Liver (tissue), 9 donors: Measurements from ENCODE around the gene RBM20. TPM values are rescaled to one million over a fixed set of nuclear protein-coding genes. Genes with fewer than 3 reads are reported as not detected.

Experiments
- DNase-seq: peaks from one replicate; pipeline ENCODE4 v3.0.0-alpha.2; 2017; ENCODE audit warnings: low spot score
- H3K27ac ChIP-seq, 2 donors: one replicate each; pipeline ENCODE4 v1.7.0; 2013; ENCODE audit warnings: inconsistent platforms in 2 of 2, low read length in 2 of 2, control low read depth in 1 of 2, low read depth in 1 of 2, mild to moderate bottlenecking in 1 of 2
- H3K27me3 ChIP-seq, 4 donors: one replicate each; pipeline versions ENCODE4 v1.6.1 to v1.7.0; 2013; ENCODE audit warnings: low read length in 3 of 4, inconsistent platforms in 1 of 4, mild to moderate bottlenecking in 1 of 4, moderate library complexity in 1 of 4; ENCODE audit not compliant: control insufficient read depth in 4 of 4, insufficient read depth in 4 of 4
- H3K36me3 ChIP-seq, 4 donors: one replicate each; pipeline versions ENCODE4 v1.6.1 to v1.7.0; 2013; ENCODE audit warnings: low read length in 3 of 4, mild to moderate bottlenecking in 3 of 4, low read depth in 1 of 4, moderate library complexity in 1 of 4; ENCODE audit not compliant: control insufficient read depth in 4 of 4, insufficient read depth in 3 of 4
- H3K4me1 ChIP-seq, 4 donors: one replicate each; pipeline versions ENCODE4 v1.6.1 to v1.7.0; 2013; ENCODE audit warnings: low read length in 3 of 4, mild to moderate bottlenecking in 3 of 4, moderate library complexity in 1 of 4; ENCODE audit not compliant: control insufficient read depth in 4 of 4, insufficient read depth in 4 of 4
- H3K4me3 ChIP-seq, 3 donors: one replicate each; pipeline versions ENCODE4 v1.6.1 to v1.7.0; 2013; ENCODE audit warnings: low read length in 3 of 3, control low read depth in 1 of 3, low read depth in 1 of 3, mild to moderate bottlenecking in 1 of 3
- H3K9ac ChIP-seq, 2 donors: one replicate each; pipeline ENCODE4 v1.7.0; 2013; ENCODE audit warnings: low read length in 2 of 2, mild to moderate bottlenecking in 2 of 2, moderate library complexity in 2 of 2, control low read depth in 1 of 2, low read depth in 1 of 2
- H3K9me3 ChIP-seq, 4 donors: one replicate each; pipeline versions ENCODE4 v1.6.1 to v1.7.0; 2013; ENCODE audit warnings: low read length in 3 of 4; ENCODE audit not compliant: control insufficient read depth in 4 of 4
- EGR1 ChIP-seq, 2 donors: IDR thresholded peaks; 2 replicates each; pipeline ENCODE4 v1.6.1; 2016 to 2018; ENCODE audit warnings: antibody characterized with exemption in 2 of 2, low read depth in 2 of 2
- FOXA1 ChIP-seq: IDR thresholded peaks from 2 replicates; pipeline ENCODE4 v1.6.1; 2016; ENCODE audit warnings: antibody characterized with exemption
- FOXA2 ChIP-seq: IDR thresholded peaks from 2 replicates; pipeline ENCODE4 v1.6.1; 2016; ENCODE audit warnings: antibody characterized with exemption
- GABPA ChIP-seq, 2 donors: IDR thresholded peaks in 1 of 2; conservative IDR thresholded peaks in 1 of 2; 2 replicates each; pipeline ENCODE4 v1.6.1; 2016; ENCODE audit warnings: antibody characterized with exemption in 2 of 2, mild to moderate bottlenecking in 1 of 2, moderate library complexity in 1 of 2
- HNF4A ChIP-seq, 2 donors: conservative IDR thresholded peaks; 2 replicates each; pipeline ENCODE4 v1.6.1; 2016; ENCODE audit warnings: antibody characterized with exemption in 2 of 2, mild to moderate bottlenecking in 2 of 2
- HNF4G ChIP-seq: IDR thresholded peaks from 2 replicates; pipeline ENCODE4 v1.6.1; 2016; ENCODE audit warnings: antibody characterized with exemption
- JUND ChIP-seq, 2 donors: IDR thresholded peaks; 2 replicates each; pipeline ENCODE4 v1.6.1; 2016; ENCODE audit warnings: antibody characterized with exemption in 2 of 2
- MAX ChIP-seq: IDR thresholded peaks from 2 replicates; pipeline ENCODE4 v1.6.1; 2016; ENCODE audit warnings: antibody characterized with exemption
- NR2F2 ChIP-seq: IDR thresholded peaks from 2 replicates; pipeline ENCODE4 v1.6.1; 2016; ENCODE audit warnings: antibody characterized with exemption
- RAD21 ChIP-seq, 2 donors: IDR thresholded peaks; 2 replicates each; pipeline ENCODE4 v1.6.1; 2016; ENCODE audit warnings: antibody characterized with exemption in 2 of 2, mild to moderate bottlenecking in 2 of 2
- RXRA ChIP-seq, 2 donors: IDR thresholded peaks; 2 replicates each; pipeline ENCODE4 v1.6.1; 2017 to 2018; ENCODE audit warnings: antibody characterized with exemption in 2 of 2, mild to moderate bottlenecking in 1 of 2
- SP1 ChIP-seq: IDR thresholded peaks from 2 replicates; pipeline ENCODE4 v1.6.1; 2018; ENCODE audit warnings: antibody characterized with exemption, mild to moderate bottlenecking
- TAF1 ChIP-seq: conservative IDR thresholded peaks from 2 replicates; pipeline ENCODE4 v1.6.1; 2016; ENCODE audit warnings: antibody characterized with exemption, mild to moderate bottlenecking
- YY1 ChIP-seq: IDR thresholded peaks from 2 replicates; pipeline ENCODE4 v1.6.1; 2016; ENCODE audit warnings: antibody characterized with exemption, mild to moderate bottlenecking
- ZBTB33 ChIP-seq: IDR thresholded peaks from 2 replicates; pipeline ENCODE4 v1.6.1; 2016; ENCODE audit warnings: antibody characterized with exemption
- WGBS: extraction: QIAGEN DNeasy Blood & Tissue Kit; methylation state at CpG from one replicate; pipeline ENCODE4 v1.1.7; 2013; 5-methylcytosine and 5-hydroxymethylcytosine counted together
- polyA plus RNA-seq, 2 donors: library from polyadenylated mRNA; stranded (reverse) in 1 of 2; unstranded in 1 of 2; fragments of 200-250 nt in 1 of 2; fragments of >200 nt in 1 of 2; fragmentation: Nextera tagmentation in 1 of 2; extraction: Ambion mirVana in 1 of 2; gene quantifications; one replicate each; pipeline versions ENCODE4 v1.2.1 to v1.2.3, GENCODE V29; 2013 to 2015
- total RNA-seq, 2 donors: library from RNA; depleted of rRNA; stranded (reverse); fragments of >200 nt; gene quantifications; one replicate each; pipeline ENCODE4 v1.2.3, GENCODE V29; 2014
- TF ChIP-seq, protein P1 (sequence below): IDR thresholded peaks from 2 replicates; pipeline ENCODE4 v1.6.1; 2016; ENCODE audit warnings: antibody characterized with exemption, mild to moderate bottlenecking
- TF ChIP-seq, protein P2 (sequence below): IDR thresholded peaks from 2 replicates; pipeline ENCODE4 v1.6.1; 2016; ENCODE audit warnings: antibody characterized with exemption
- TF ChIP-seq, protein P3 (sequence below): fragments of 150-350 bp; IDR thresholded peaks from 2 replicates; pipeline ENCODE4 v1.5.1; 2017; ENCODE audit warnings: improper control_type of control experiment, low read depth, low read length; ENCODE audit not compliant: missing input control
- donor health status: healthy.
- donor health status: healthy.
- donor health status: healthy.
- donor health status: healthy.
- donor health status: healthy.

RBM20 gene
- total and polyA plus RNA-seq, 4 donors: 0.03 to 0.08 (median 0.05) TPM; not detected in 1

GRCh38 chr10:110827410-110827809 is 183.3 kb downstream of the RBM20 start (continued):
- no peak for TF ChIP-seq RAD21 (IDR thresholded peaks at IDR 0.05)

DNA sequence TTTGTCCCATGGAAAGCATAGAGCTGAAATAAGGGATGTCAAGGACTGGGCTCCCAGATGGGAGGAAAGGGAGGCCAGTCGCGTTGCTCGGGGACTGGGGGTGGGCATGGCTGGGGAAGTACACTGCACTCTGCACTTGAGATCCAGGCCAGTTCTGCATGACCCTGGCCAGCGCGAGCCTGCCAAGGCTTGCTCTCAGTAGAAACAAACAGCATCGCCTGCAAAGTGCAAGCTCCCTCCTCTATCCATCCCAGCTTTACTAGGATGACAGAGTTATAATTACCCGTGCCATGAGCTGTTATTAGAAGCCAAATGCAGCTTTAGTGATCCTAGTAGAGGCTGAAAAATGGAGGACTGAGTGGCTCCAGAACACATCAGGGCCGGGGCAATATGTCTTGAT is 183.7 kb downstream of the RBM20 start:
- TF ChIP-seq FOXA1 (no peak), RAD21 (IDR thresholded peaks at IDR 0.05) (no peak), ZBTB33 (no peak), HNF4G (no peak), HNF4A (conservative IDR thresholded peaks at IDR 0.05) (no peak), EGR1 (IDR thresholded peaks at IDR 0.05; ENCODE audit: low read depth in 2 of 2) (no peak), RXRA (IDR thresholded peaks at IDR 0.05) (no peak), TAF1 (no peak), GABPA (IDR thresholded peaks at IDR 0.05 in 1 of 2, conservative IDR thresholded peaks at IDR 0.05 in 1 of 2) (no peak), YY1 (no peak), NR2F2 (no peak), JUND (IDR thresholded peaks at IDR 0.05) (no peak)
- TF ChIP-seq, protein P1, sequence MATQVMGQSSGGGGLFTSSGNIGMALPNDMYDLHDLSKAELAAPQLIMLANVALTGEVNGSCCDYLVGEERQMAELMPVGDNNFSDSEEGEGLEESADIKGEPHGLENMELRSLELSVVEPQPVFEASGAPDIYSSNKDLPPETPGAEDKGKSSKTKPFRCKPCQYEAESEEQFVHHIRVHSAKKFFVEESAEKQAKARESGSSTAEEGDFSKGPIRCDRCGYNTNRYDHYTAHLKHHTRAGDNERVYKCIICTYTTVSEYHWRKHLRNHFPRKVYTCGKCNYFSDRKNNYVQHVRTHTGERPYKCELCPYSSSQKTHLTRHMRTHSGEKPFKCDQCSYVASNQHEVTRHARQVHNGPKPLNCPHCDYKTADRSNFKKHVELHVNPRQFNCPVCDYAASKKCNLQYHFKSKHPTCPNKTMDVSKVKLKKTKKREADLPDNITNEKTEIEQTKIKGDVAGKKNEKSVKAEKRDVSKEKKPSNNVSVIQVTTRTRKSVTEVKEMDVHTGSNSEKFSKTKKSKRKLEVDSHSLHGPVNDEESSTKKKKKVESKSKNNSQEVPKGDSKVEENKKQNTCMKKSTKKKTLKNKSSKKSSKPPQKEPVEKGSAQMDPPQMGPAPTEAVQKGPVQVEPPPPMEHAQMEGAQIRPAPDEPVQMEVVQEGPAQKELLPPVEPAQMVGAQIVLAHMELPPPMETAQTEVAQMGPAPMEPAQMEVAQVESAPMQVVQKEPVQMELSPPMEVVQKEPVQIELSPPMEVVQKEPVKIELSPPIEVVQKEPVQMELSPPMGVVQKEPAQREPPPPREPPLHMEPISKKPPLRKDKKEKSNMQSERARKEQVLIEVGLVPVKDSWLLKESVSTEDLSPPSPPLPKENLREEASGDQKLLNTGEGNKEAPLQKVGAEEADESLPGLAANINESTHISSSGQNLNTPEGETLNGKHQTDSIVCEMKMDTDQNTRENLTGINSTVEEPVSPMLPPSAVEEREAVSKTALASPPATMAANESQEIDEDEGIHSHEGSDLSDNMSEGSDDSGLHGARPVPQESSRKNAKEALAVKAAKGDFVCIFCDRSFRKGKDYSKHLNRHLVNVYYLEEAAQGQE: no peak

DNA sequence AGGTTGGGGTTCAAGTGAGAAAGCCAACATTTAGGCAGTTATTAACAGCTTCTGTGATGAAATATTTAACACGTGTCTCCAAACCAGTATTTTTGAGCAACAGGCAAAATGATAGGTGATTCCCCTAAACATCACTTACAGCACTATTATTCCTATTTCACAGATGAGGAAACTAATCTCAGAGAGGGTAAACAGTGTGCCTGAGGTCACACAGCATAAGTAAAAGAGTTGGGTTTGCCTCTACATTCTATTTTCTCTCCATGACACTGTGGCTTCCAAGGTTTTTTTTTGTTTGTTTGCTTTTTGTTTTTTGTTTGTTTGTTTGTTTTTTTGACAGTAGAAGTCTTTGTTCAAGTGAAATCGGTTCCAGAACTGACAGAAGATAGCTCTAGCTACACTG is 184.4 kb downstream of the RBM20 start:
- DNase-seq: no peak
- Histone ChIP-seq H3K4me1 (peaks cover 0 to 9% (median 2%) of the 10 kb centered on the region in 4 donors), H3K9ac (no peak overlapping the region), H3K27me3 (no peaks in the 10 kb centered on the region), H3K4me3 (no peak overlapping the region), H3K9me3 (no peaks in the 10 kb centered on the region), H3K36me3 (no peaks in the 10 kb centered on the region), H3K27ac (no peak overlapping the region)
- 64% methylated on average over 2 of the region's 2 CpGs for WGBS
- no peak for TF ChIP-seq GABPA (IDR thresholded peaks at IDR 0.05 in 1 of 2, conservative IDR thresholded peaks at IDR 0.05 in 1 of 2)
- no peak for TF ChIP-seq RXRA (IDR thresholded peaks at IDR 0.05)
- TF ChIP-seq YY1: no peak
- TF ChIP-seq EGR1 (IDR thresholded peaks at IDR 0.05; ENCODE audit: low read depth in 2 of 2): no peak
- no peak for TF ChIP-seq TAF1
- TF ChIP-seq, protein P2, sequence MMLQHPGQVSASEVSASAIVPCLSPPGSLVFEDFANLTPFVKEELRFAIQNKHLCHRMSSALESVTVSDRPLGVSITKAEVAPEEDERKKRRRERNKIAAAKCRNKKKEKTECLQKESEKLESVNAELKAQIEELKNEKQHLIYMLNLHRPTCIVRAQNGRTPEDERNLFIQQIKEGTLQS: no peak
- TF ChIP-seq MAX: no peak
- TF ChIP-seq, protein P3, sequence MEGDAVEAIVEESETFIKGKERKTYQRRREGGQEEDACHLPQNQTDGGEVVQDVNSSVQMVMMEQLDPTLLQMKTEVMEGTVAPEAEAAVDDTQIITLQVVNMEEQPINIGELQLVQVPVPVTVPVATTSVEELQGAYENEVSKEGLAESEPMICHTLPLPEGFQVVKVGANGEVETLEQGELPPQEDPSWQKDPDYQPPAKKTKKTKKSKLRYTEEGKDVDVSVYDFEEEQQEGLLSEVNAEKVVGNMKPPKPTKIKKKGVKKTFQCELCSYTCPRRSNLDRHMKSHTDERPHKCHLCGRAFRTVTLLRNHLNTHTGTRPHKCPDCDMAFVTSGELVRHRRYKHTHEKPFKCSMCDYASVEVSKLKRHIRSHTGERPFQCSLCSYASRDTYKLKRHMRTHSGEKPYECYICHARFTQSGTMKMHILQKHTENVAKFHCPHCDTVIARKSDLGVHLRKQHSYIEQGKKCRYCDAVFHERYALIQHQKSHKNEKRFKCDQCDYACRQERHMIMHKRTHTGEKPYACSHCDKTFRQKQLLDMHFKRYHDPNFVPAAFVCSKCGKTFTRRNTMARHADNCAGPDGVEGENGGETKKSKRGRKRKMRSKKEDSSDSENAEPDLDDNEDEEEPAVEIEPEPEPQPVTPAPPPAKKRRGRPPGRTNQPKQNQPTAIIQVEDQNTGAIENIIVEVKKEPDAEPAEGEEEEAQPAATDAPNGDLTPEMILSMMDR: no peak
- no peak for TF ChIP-seq JUND (IDR thresholded peaks at IDR 0.05)
- TF ChIP-seq FOXA1: no peak
- TF ChIP-seq FOXA2: no peak
- TF ChIP-seq NR2F2: no peak
- TF ChIP-seq ZBTB33: no peak
- no peak for TF ChIP-seq SP1
- TF ChIP-seq RAD21 (IDR thresholded peaks at IDR 0.05): no peak
- no peak for TF ChIP-seq HNF4G

More for the DNA sequence above, 183.7 kb downstream of the RBM20 start:
- Histone ChIP-seq H3K9ac (no peak overlapping the region), H3K4me3 (no peak overlapping the region), H3K27me3 (no peaks in the 10 kb centered on the region), H3K27ac (no peak overlapping the region), H3K9me3 (no peaks in the 10 kb centered on the region), H3K4me1 (peaks cover 0 to 9% (median 2%) of the 10 kb centered on the region in 4 donors), H3K36me3 (no peaks in the 10 kb centered on the region)
- WGBS: 59% methylated on average over 8 of the region's 8 CpGs
- DNase-seq: no peak
